Measurements from ENCODE around the gene BACH2. TPM values are rescaled to one million over a fixed set of nuclear protein-coding genes. Genes with fewer than 3 reads are reported as not detected.

BACH2 gene
- total and polyA plus RNA-seq, 2 of the 8 experiments (the other 6 are each of a cell fraction or from before 2014, with no cell fraction given) = 1.9 to 5.9 TPM

GRCh38 chr6:90290811-90291420 is 5.7 kb downstream of the BACH2 start:
- no peak overlapping the region for H2BK120ac ChIP-seq (replicated peaks; ENCODE audit: low read depth, low read length)
- H3K9ac ChIP-seq (replicated peaks in 1 of 4; ENCODE audit: extremely low read depth in 1 of 4, low read depth in 3 of 4, low read length in 3 of 4) = no peak overlapping the region
- no peak overlapping the region for H2BK15ac ChIP-seq (ENCODE audit: low read length)
- TF ChIP-seq RBBP5 (IDR thresholded peaks at IDR 0.05; ENCODE audit: borderline replicate concordance, low read depth, low read length) (no peak), TCF12 (IDR thresholded peaks at IDR 0.05; ENCODE audit: low read depth, low read length) (no peak), POLR2A (IDR thresholded peaks at IDR 0.05; ENCODE audit: control extremely low read depth in 1 of 2, low read depth in 2 of 2, low read length in 2 of 2) (no peak)
- ChIA-PET CTCF (ENCODE audit: partially characterized antibody) (interaction anchor here (1.1 to 16.3 kb wide), 6 partner anchors 82 to 350 kb away, joined by 3 to 234 read pairs (median 8); no protein-coding TSS in a partner anchor), POLR2A (ENCODE audit: partially characterized antibody) (no interaction called here)
- no peak overlapping the region for H3K27ac ChIP-seq (ENCODE audit: low read depth, low read length)
- peaks cover 4 to 25% (median 18%) of the 10 kb centered on the region in 4 experiments; a peak in 6 of 7 replicates for H3K27me3 ChIP-seq (replicated peaks in 1 of 4; ENCODE audit: control insufficient read depth in 3 of 4, extremely low read depth in 1 of 4, insufficient read depth in 3 of 4, low read length in 3 of 4)
- no peak for FAIRE-seq
- no peak overlapping the region for H3K23ac ChIP-seq (ENCODE audit: insufficient read length)
- H3K18ac ChIP-seq (ENCODE audit: extremely low read depth, low read length) = no peak overlapping the region
- H3K23me2 ChIP-seq (ENCODE audit: low read depth, low read length) = peaks cover 13% of the 10 kb centered on the region
- no peak overlapping the region for H2AFZ ChIP-seq (ENCODE audit: low read length)
- H3K79me2 ChIP-seq (ENCODE audit: control insufficient read depth in 1 of 2, insufficient read depth in 2 of 2, low read length in 2 of 2) = no peaks in the 10 kb centered on the region
- H2AK5ac ChIP-seq (ENCODE audit: low read depth, low read length) = no peak overlapping the region
- H2BK20ac ChIP-seq (ENCODE audit: low read length) = no peak overlapping the region
- no peak overlapping the region for H4K8ac ChIP-seq (ENCODE audit: extremely low read depth, insufficient read depth, low read length)
- WGBS, 2 experiments (ENCODE audit: extremely low coverage in 1 of 2, insufficient coverage in 1 of 2, insufficient read length in 1 of 2, insufficient replicate concordance in 2 of 2, low coverage in 1 of 2, low lambda C conversion rate in 2 of 2, missing lambda C conversion rate in 1 of 2) = 93% methylated on average over 5 of the region's 5 CpGs; no CpG with 5 or more reads in 1 of the 2 experiments
- H2BK12ac ChIP-seq (ENCODE audit: low read depth, low read length) = no peak overlapping the region
- H3K4me3 ChIP-seq (ENCODE audit: extremely low read depth in 1 of 4, insufficient read depth in 2 of 4, low read depth in 3 of 4, low read length in 4 of 4) = no peak overlapping the region
- no peak overlapping the region for H3K4ac ChIP-seq (replicated peaks; ENCODE audit: insufficient read length, low read depth, low read length)
- no peak overlapping the region for H4K5ac ChIP-seq (ENCODE audit: insufficient read length, low read depth, low read length)
- no peak overlapping the region for H3K56ac ChIP-seq (replicated peaks; ENCODE audit: insufficient read length, low read depth, low read length)
- peaks cover 0 to 14% (median 7%) of the 10 kb centered on the region in 4 experiments; a peak in 4 of 7 replicates for H3K4me1 ChIP-seq (replicated peaks in 1 of 4; ENCODE audit: control insufficient read depth in 3 of 4, insufficient read depth in 4 of 4, low read length in 3 of 4)
- DNase-seq (ENCODE audit: low read depth in 1 of 2, low spot score in 2 of 2) = no peak
- H3K14ac ChIP-seq (ENCODE audit: insufficient read length) = no peak overlapping the region
- H3K4me2 ChIP-seq (ENCODE audit: insufficient read depth in 1 of 2, low read depth in 2 of 2, low read length in 2 of 2) = no peak overlapping the region
- no peaks in the 10 kb centered on the region; a peak in 1 of 8 replicates for H3K36me3 ChIP-seq (ENCODE audit: control insufficient read depth in 2 of 4, insufficient read depth in 4 of 4, low read length in 3 of 4)
- H3K9me3 ChIP-seq (ENCODE audit: insufficient read depth in 2 of 2, low read depth in 1 of 2, low read length in 1 of 2) = no peaks in the 10 kb centered on the region
- no peaks in the 10 kb centered on the region for H3K79me1 ChIP-seq (ENCODE audit: low read depth, low read length)
- peaks cover 5 to 7% of the 10 kb centered on the region in 2 experiments for H4K20me1 ChIP-seq (replicated peaks in 1 of 2; ENCODE audit: control insufficient read depth in 1 of 2, insufficient read depth in 2 of 2, low read length in 2 of 2)
- no peak overlapping the region for H2BK5ac ChIP-seq (ENCODE audit: low read depth, low read length)
- H4K91ac ChIP-seq (replicated peaks; ENCODE audit: insufficient read length, low read length) = no peak overlapping the region
